Measurements from ENCODE around the gene NPPA.
"Not testable (repeated sequence)": the region's sequence is repeated elsewhere in the genome, so short reads cannot be mapped to it uniquely, and the experiment has no call there.

The NPPA gene

GRCh38 chr1:11847667-11848372 is at the start of gene NPPA:
NPPA (minus strand) TSS chr1:11847783; CDS start chr1:11847684, 99 bp downstream.
- peak in 1 of 2 experiments; percentile 10 for DNase-seq

GRCh38 chr1:11894501-11894900 is 46.9 kb upstream of the NPPA start:
- not testable (repeated sequence) for DNase-seq

- DNase-seq, result peak; percentile 7 to 64
Observed at GRCh38 chr1:11893907-11894251, 46.3 kb upstream of the NPPA start.

DNA sequence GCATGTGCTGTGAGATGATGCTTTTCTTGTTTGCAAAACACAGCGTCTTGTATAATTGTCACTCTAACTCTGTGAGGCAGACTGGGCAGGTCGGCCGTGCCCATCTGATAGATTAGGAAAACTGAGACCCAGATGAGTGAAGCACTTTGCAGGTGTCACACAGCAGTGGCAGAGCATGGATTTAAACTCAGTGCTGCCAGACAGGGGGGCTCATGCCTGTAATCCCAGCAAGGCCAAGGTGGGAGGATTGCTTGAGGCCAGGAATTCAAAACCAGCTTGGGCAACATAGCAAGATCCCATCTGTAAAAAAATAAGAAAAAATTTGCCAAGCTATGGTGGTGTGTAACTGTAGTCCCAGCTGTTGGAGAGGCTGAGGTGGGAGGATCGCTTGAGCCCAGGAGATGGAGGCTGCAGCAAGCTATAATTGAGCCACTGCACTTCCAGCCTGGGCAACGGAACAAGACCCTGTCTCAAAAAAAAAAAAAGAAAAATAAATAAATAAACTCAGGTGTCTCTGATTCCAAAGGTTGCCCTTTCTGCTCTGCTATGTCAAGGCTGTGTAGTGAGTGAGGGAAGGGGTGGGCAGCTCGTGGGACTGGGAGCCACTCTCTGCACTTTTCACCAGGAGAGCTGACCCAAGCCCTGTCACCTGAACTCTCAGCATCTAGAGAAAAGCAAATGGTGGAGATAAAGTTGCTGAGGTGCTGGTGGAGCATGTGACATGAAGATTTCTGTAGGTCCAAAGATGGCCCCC is 44.0 kb upstream of the NPPA start:
- DNase-seq, result no peak

DNA sequence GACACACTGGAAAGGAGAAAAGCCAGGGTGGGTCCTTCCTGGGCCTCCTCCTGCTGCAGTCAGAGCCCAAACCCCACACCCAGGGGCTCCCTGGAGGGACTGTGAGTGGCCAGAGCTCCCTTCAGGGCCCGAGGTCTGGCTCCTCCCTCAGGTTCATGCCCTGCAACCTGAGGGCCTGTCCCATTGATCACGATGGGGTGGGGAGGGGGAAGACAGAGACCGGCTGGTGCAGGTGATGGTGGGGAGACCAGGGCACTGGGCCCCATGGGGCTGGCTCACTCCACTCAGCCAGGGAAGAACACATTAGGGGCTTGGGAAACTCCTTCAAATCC is 41.3 kb upstream of the NPPA start:
- DNase-seq, result no peak

DNA sequence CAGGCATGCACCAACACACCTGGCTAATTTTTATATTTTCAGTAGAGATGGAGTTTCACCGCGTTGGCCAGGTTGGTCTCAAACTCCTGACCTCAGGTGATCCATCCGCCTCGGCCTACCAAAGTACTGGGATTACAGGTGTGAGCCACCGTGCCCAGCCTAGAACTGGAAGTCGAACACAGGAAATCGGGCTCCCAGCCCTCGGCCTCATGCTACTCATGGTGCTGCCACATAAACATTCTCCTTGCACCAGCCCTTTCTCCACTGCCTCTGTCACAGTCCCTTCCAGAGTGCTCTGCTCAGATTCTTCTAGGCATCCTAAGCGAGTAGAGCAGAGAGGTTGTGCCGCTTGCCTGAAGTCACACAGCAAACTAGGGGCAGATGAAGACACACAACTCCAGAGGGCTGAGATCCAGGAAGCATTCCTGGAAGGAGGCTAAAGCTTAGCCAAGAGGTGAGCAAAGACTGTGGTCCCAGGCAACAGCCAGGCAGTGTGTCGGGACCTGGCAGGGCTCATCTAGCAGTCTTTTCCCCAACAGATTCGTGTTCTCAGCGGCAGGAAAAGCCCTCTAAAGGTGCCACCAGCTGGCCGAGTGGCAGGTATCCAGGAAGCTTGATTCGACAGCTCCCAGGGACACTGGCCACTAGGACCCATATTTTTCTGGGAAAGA is 40.8 kb upstream of the NPPA start:
- DNase-seq, result no peak

GRCh38 chr1:11887666-11888007 is 40.1 kb upstream of the NPPA start:
- no peak for DNase-seq

DNA sequence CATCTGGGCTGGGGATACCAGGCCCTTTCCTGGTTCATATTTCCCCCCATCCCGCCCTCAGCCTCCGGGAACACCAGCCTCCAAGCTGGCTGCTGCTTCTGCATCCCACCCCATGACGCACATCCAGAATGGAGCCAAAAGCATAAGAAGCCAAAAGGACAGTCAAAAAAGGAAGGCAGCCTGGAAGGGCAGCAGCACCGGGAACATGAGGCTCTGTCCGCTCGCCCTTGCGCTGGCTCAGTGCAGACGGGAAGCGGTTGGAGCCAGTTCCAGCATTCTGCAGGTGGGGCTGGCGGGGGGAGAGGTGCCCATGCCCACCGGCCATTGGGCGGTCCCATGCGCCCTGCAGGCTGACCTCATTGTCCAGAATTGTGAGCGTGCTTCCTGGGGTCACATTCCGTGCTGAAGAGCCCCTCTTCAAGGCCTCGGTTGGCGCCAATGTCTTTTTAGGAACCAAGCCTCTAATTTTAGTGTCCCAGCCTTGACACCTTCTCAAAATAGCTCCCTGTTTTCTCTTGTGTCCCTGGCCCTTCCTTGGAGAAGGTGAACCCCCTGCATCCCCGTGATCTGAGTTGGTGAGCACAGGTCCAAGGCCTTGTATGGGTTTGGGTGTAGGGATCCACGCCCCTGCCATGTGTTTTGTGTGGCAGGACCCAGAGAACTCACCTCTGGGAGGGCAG is 39.5 kb upstream of the NPPA start:
- no peak for DNase-seq

DNA sequence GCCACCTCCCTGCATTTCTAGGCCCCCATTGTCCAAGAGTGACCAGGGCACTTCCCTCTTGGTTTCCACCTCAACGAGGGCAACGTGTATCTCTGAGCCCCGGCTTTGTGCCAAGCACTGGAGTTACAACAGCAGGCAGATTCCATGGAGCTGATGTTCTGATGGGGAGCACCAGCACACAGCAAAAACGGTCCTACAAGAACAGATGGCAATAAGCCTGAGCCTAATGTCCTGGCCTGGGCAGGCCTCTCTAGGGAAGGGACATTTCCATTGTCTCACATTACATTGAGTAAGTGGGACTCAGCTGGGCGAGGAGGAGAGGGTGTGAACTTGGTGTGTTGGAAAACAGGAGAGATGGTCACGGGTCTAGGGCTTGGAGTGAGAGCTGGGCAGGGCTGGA is 38.3 kb upstream of the NPPA start:
- no peak for DNase-seq

GRCh38 chr1:11882814-11883538 is 35.4 kb upstream of the NPPA start:
- DNase-seq, result peak in 1 of 2 experiments; percentile 20

DNA sequence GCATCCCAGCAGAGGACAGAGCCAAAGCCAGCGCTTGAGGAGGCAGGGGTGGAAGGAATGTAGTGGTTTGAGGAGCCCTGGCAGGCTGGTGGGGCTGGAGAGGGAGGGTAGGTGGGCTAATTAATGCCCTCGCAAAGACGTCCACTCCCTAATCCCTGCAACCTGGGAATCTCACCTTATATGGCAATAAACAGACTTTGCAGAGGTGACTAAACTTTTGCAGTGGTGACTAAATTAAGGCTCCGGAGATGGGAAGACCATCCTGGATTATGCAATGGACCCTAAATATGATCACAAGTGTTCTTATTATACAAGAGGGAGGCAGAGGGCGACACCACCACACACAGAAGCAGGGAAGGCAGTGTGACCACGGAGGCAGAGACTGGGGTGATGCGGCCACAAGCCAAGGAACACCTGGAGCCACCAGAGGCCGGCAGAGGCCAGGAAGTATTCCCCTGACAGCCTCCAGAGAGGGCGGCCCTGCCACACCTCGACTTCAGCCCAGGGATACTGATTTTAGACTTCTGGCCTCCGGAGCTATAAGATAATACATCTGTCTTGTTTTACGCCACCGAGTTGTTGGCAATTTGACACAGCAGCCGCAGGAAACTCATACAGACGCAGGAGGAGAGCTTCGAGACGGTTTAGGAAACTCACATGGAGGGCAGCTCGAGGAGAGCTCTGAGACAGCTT is 34.3 kb upstream of the NPPA start:
- no peak for DNase-seq

GRCh38 chr1:11880911-11881748 is 33.5 kb upstream of the NPPA start:
- DNase-seq, result no peak

DNA sequence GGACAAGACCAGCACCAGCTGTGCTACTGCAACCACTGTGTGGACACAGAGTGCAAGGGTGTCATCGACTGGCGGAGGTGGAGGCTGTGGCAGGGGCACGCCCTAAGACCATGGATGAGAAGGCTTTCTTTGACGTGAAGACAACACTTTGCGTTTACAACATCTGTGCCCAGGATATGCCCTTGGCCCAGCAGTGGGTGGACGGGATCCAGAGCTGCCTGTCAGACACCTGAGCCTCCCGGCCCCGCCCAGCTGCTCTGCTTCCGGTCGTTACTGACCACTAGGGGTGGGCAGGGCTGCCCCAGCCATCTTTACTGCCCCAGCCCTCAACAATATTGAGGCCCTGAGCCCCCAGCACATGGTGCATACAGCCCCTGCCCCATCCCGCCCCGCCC is 32.6 kb upstream of the NPPA start:
- DNase-seq, result no peak

DNA sequence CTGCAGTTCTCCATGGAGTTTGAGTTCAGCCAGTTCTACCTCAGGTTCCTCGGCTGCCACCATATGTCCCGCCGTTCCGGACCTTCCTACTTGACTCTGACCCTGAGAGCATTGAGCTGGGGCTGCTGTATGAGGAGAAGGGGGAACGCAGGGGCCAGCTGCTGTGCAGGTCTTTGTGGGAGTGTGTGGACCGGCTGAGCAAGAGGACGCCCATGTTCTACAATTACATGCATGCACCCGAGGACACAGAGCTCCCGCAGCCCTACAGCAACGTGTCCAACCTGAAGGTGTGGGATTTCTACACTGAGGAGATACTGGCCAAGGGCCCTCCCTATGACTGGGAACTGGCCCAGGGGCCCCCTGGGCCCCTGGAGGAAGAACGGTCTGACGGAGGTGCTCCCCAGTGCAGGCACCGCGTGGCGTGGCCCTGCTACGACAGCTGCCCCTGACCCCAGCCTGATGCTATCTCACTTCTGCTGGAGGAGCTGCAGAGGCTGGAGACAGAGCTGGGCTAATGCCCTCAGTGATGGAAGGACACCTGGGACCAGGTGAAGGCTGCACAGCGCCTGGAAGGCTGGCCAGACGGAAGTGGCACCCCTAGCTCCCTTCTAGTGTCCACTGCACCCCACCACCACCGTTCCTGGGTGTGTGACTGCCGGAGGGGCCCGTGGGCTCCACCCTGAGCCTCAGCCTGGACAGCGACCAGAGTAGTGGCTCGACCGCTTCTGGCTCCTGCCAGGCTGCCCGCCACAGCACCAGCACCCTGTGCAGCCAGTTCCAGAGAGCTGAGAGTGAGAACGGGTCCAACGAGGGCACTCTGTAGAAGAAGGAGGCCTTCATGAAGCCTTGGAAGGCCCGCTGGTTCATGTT is 32.0 kb upstream of the NPPA start:
- DNase-seq, result no peak

- DNase-seq, result no peak
Observed at GRCh38 chr1:11878891-11879190, 31.3 kb upstream of the NPPA start.

GRCh38 chr1:11878081-11878890 is 30.7 kb upstream of the NPPA start:
- DNase-seq, result no peak

- DNase-seq, result no peak
Observed at GRCh38 chr1:11877074-11877473, 29.5 kb upstream of the NPPA start.

GRCh38 chr1:11875094-11875493 is 27.5 kb upstream of the NPPA start:
- DNase-seq, result no peak

- DNase-seq, result no peak
Observed at GRCh38 chr1:11874624-11875023, 27.0 kb upstream of the NPPA start.

- no peak for DNase-seq
Observed at GRCh38 chr1:11874258-11874562, 26.6 kb upstream of the NPPA start.
